GM23248 (cell line): ENCODE data around the gene MAGI1. TPM values are rescaled to one million over a fixed set of nuclear protein-coding genes. Genes with fewer than 3 reads are reported as not detected.

ENCODE experiments used
- DNase-seq: peaks from one replicate; pipeline ENCODE4 v3.0.0-alpha.2; 2015
- H2AFZ ChIP-seq: fragments of 200-600 bp; sonication (generic); 2 replicates; pipeline ENCODE4 v1.6.1; 2016; ENCODE audit warnings: antibody characterized with exemption
- H3F3A ChIP-seq: fragments of 200-600 bp; sonication (generic); 2 replicates; pipeline ENCODE4 v1.6.1; 2016; ENCODE audit warnings: mild to moderate bottlenecking, antibody characterized with exemption, mixed run types; ENCODE audit not compliant: insufficient read depth
- H3K27ac ChIP-seq: fragments of 200-600 bp; sonication (generic); 2 replicates; pipeline ENCODE4 v1.5.1; 2016; ENCODE audit warnings: mild to moderate bottlenecking
- H3K27me3 ChIP-seq: fragments of 200-600 bp; sonication (generic); replicated peaks from 2 replicates; pipeline ENCODE4 v1.6.1; 2016; ENCODE audit warnings: mild to moderate bottlenecking; ENCODE audit not compliant: insufficient read depth
- H3K36me3 ChIP-seq: fragments of 200-600 bp; sonication (generic); 2 replicates; pipeline ENCODE4 v1.6.1; 2016; ENCODE audit warnings: low read depth, mild to moderate bottlenecking
- H3K4me1 ChIP-seq: fragments of 200-600 bp; sonication (generic); 2 replicates; pipeline ENCODE4 v1.6.1; 2016; ENCODE audit warnings: mild to moderate bottlenecking; ENCODE audit not compliant: insufficient read depth
- H3K4me2 ChIP-seq: fragments of 200-600 bp; sonication (generic); one replicate; pipeline ENCODE4 v1.6.1; 2016; ENCODE audit warnings: mild to moderate bottlenecking; ENCODE audit not compliant: unreplicated experiment
- H3K4me3 ChIP-seq: fragments of 200-600 bp; sonication (generic); 2 replicates; pipeline ENCODE4 v1.5.1; 2016; ENCODE audit warnings: mild to moderate bottlenecking
- H3K79me2 ChIP-seq: fragments of 200-600 bp; sonication (generic); 2 replicates; pipeline ENCODE4 v1.6.1; 2016; ENCODE audit warnings: mild to moderate bottlenecking; ENCODE audit not compliant: insufficient read depth
- H3K9ac ChIP-seq: fragments of 200-600 bp; sonication (generic); 2 replicates; pipeline ENCODE4 v1.6.1; 2016; ENCODE audit warnings: mild to moderate bottlenecking
- H3K9me2 ChIP-seq: fragments of 200-600 bp; sonication (generic); 2 replicates; pipeline ENCODE4 v1.6.1; 2016; ENCODE audit warnings: mixed run types, mild to moderate bottlenecking, moderate library complexity; ENCODE audit not compliant: insufficient read depth
- H3K9me3 ChIP-seq: fragments of 200-600 bp; sonication (generic); one replicate; pipeline ENCODE4 v1.6.1; 2017; ENCODE audit warnings: low read depth
- H4K20me1 ChIP-seq: fragments of 200-600 bp; sonication (generic); 2 replicates; pipeline ENCODE4 v1.6.0; 2016; ENCODE audit not compliant: insufficient read depth
- EZH2 ChIP-seq: fragments of 200-600 bp; sonication (generic); IDR thresholded peaks from 2 replicates; pipeline ENCODE4 v1.6.1; 2018; ENCODE audit warnings: antibody characterized with exemption, mild to moderate bottlenecking; ENCODE audit not compliant: insufficient read depth, poor library complexity, severe bottlenecking
- EZH2phosphoT487 ChIP-seq: fragments of 200-600 bp; sonication (generic); IDR thresholded peaks from 2 replicates; pipeline ENCODE4 v1.6.1; 2018; ENCODE audit warnings: antibody characterized with exemption, moderate library complexity, mild to moderate bottlenecking, low read depth; ENCODE audit not compliant: insufficient read depth
- WGBS, 2 experiments: methylation state at CpG; one replicate each; pipeline ENCODE4 v1.1.6; 2015 to 2017; ENCODE audit warnings: low lambda C conversion rate in 2 of 2, low coverage in 1 of 2; ENCODE audit errors: missing lambda C conversion rate in 2 of 2; 5-methylcytosine and 5-hydroxymethylcytosine counted together
- in situ Hi-C: fragments of 300-500 bp; cut with MboI; formaldehyde crosslinking; loops from 2 replicates; pipeline ENCODE4 v1.15.0; 2020
- polyA plus RNA-seq: library from polyadenylated mRNA; unstranded; fragments of >200 nt; fragmentation: Nextera tagmentation; extraction: Ambion mirVana; gene quantifications from 2 replicates; pipeline ENCODE4 v1.2.1, GENCODE V29; 2016
- total RNA-seq: library from RNA; depleted of rRNA; stranded (reverse); fragments of >200 nt; shearing (Covaris generic); gene quantifications from 2 replicates; pipeline ENCODE4 v1.2.3, GENCODE V29; 2014

Gene MAGI1
- total and polyA plus RNA-seq, 2 experiments from 2014 or later = 7.3 to 13.8 TPM

- no peaks in the 10 kb centered on the region for H3K9me3 ChIP-seq
- H3F3A ChIP-seq = no peaks in the 10 kb centered on the region
- H3K79me2 ChIP-seq = peaks cover 66% of the 10 kb centered on the region
- H3K27ac ChIP-seq = no peak overlapping the region
- no peak overlapping the region for H3K4me2 ChIP-seq
- peaks cover 17% of the 10 kb centered on the region; the same call in 1 of the 2 replicates for H3K4me1 ChIP-seq
- no peaks in the 10 kb centered on the region for H3K9me2 ChIP-seq
- no peaks in the 10 kb centered on the region; the same call in 1 of the 2 replicates for H4K20me1 ChIP-seq
- H2AFZ ChIP-seq = no peak overlapping the region
- no peak for DNase-seq
- H3K27me3 ChIP-seq = no peaks in the 10 kb centered on the region
- TF ChIP-seq EZH2phosphoT487 (no peak), EZH2 (no peak)
- no peak overlapping the region for H3K4me3 ChIP-seq
- WGBS, 2 experiments = 92 to 97% methylated on average over 2 of the region's 2 CpGs
- in situ Hi-C loops = no loop called here
- H3K9ac ChIP-seq = no peak overlapping the region
- H3K36me3 ChIP-seq = no peaks in the 10 kb centered on the region
Observed at GRCh38 chr3:65809641-65810150, 229.0 kb downstream of the MAGI1 start.

- TF ChIP-seq EZH2phosphoT487 = no peak
- no peak for TF ChIP-seq EZH2
- no peak for DNase-seq
- 97 to 98% methylated on average over 3 of the region's 3 CpGs for WGBS, 2 experiments
- Histone ChIP-seq H2AFZ (no peak overlapping the region), H3K27ac (no peak overlapping the region), H3K36me3 (no peaks in the 10 kb centered on the region), H3K9me3 (no peaks in the 10 kb centered on the region), H3K27me3 (no peaks in the 10 kb centered on the region), H3K79me2 (peaks cover 66% of the 10 kb centered on the region), H3K4me2 (no peak overlapping the region), H3K4me1 (peaks cover 17% of the 10 kb centered on the region; the same call in 1 of the 2 replicates), H3K4me3 (no peak overlapping the region), H4K20me1 (no peaks in the 10 kb centered on the region; the same call in 1 of the 2 replicates), H3F3A (no peaks in the 10 kb centered on the region), H3K9ac (no peak overlapping the region), H3K9me2 (no peaks in the 10 kb centered on the region)
- in situ Hi-C loops = no loop called here
Observed at GRCh38 chr3:65808824-65809223, 229.9 kb downstream of the MAGI1 start.

- Histone ChIP-seq H3K4me3 (no peak overlapping the region), H3F3A (no peaks in the 10 kb centered on the region), H2AFZ (no peak overlapping the region), H3K4me2 (no peak overlapping the region), H3K9me2 (no peaks in the 10 kb centered on the region), H3K27ac (no peak overlapping the region), H3K9ac (no peak overlapping the region), H3K27me3 (no peaks in the 10 kb centered on the region), H3K79me2 (peaks cover 66% of the 10 kb centered on the region), H4K20me1 (no peaks in the 10 kb centered on the region; the same call in 1 of the 2 replicates), H3K4me1 (peaks cover 17% of the 10 kb centered on the region; the same call in 1 of the 2 replicates), H3K9me3 (no peaks in the 10 kb centered on the region), H3K36me3 (no peaks in the 10 kb centered on the region)
- WGBS, 2 experiments = 88% methylated on average over 6 of the region's 6 CpGs
- TF ChIP-seq EZH2 = no peak
- TF ChIP-seq EZH2phosphoT487 = no peak
- in situ Hi-C loops = no loop called here
- DNase-seq = no peak
Observed at GRCh38 chr3:65808407-65808806, 230.3 kb downstream of the MAGI1 start.

- no peak for TF ChIP-seq EZH2
- TF ChIP-seq EZH2phosphoT487 = no peak
- Histone ChIP-seq H4K20me1 (no peaks in the 10 kb centered on the region; the same call in 1 of the 2 replicates), H3K27me3 (no peaks in the 10 kb centered on the region), H3F3A (no peaks in the 10 kb centered on the region), H3K4me3 (no peak overlapping the region), H3K27ac (no peak overlapping the region), H2AFZ (no peak overlapping the region), H3K36me3 (no peaks in the 10 kb centered on the region), H3K4me2 (no peak overlapping the region), H3K4me1 (peaks cover 17% of the 10 kb centered on the region; the same call in 1 of the 2 replicates), H3K9me2 (no peaks in the 10 kb centered on the region), H3K9ac (no peak overlapping the region), H3K9me3 (no peaks in the 10 kb centered on the region), H3K79me2 (peaks cover 72% of the 10 kb centered on the region)
- WGBS, 2 experiments = 82 to 83% methylated on average over 5 of the region's 5 CpGs
- DNase-seq = no peak
- in situ Hi-C loops = no loop called here
Observed at GRCh38 chr3:65807225-65807624, 231.5 kb downstream of the MAGI1 start.

- Histone ChIP-seq H3K4me3 (no peak overlapping the region), H3K27me3 (no peaks in the 10 kb centered on the region), H3K79me2 (peaks cover 72% of the 10 kb centered on the region), H3K4me2 (no peak overlapping the region), H3K9ac (no peak overlapping the region), H3K9me3 (no peaks in the 10 kb centered on the region), H2AFZ (no peak overlapping the region), H3K27ac (no peak overlapping the region), H4K20me1 (no peaks in the 10 kb centered on the region; the same call in 1 of the 2 replicates), H3K9me2 (no peaks in the 10 kb centered on the region), H3F3A (no peaks in the 10 kb centered on the region), H3K36me3 (no peaks in the 10 kb centered on the region), H3K4me1 (peaks cover 14% of the 10 kb centered on the region; the same call in 1 of the 2 replicates)
- WGBS, 2 experiments = 82 to 100% methylated on average over 1 of the region's 1 CpG
- DNase-seq = no peak
- TF ChIP-seq EZH2 (no peak), EZH2phosphoT487 (no peak)
- in situ Hi-C loops = no loop called here
Observed at GRCh38 chr3:65806600-65806999, 232.1 kb downstream of the MAGI1 start.
